OCI-LY1 (cell line): ENCODE results near the gene HDDC3.

Experiments used
- CTCF ChIP-seq: fragments of 200-600 bp; sonication (generic), shearing (Covaris generic); IDR thresholded peaks from 2 replicates; pipeline ENCODE4 v1.5.1; 2017; ENCODE audit warnings: mild to moderate bottlenecking, antibody characterized with exemption, low read length, moderate library complexity, mixed read lengths
- EZH2 ChIP-seq: fragments of 200-600 bp; sonication (generic), shearing (Covaris generic); IDR thresholded peaks from 2 replicates; pipeline ENCODE4 v1.8.0; 2017; ENCODE audit warnings: borderline replicate concordance, mixed run types, mild to moderate bottlenecking, antibody characterized with exemption, low read length, moderate library complexity, mixed read lengths

- TF ChIP-seq CTCF: no peak
- no peak for TF ChIP-seq EZH2
Observed at GRCh38 chr15:90911906-90912769, 20.2 kb downstream of the HDDC3 start.
